PC-3 (cell line): Measurements from ENCODE around the gene EIF4E. TPM values are rescaled to one million over a fixed set of nuclear protein-coding genes. Genes with fewer than 3 reads are reported as not detected.

Experiments
- total RNA-seq: library from RNA; depleted of rRNA; stranded (reverse); fragments of >200 nt; gene quantifications from 2 replicates; pipeline ENCODE4 v1.2.3, GENCODE V29; 2014; rRNA removed

The EIF4E gene
- total RNA-seq, 1 experiment from 2014 or later: 134 TPM

Other genes starting within 250 kb of the EIF4E start
- 53.9 and 54.8 TPM in 2 replicates for gene METAP1, start 66.6 kb upstream of the EIF4E start, total RNA-seq
- 83.1 and 94.5 TPM in 2 replicates for gene ADH5, start 159.7 kb upstream of the EIF4E start, total RNA-seq
- not detected in 2 replicates for gene ADH4, start 215.2 kb upstream of the EIF4E start, total RNA-seq